Mucosa of gallbladder (tissue), 1 donor: ENCODE results near the gene IFI16. TPM values are rescaled to one million over a fixed set of nuclear protein-coding genes. Genes with fewer than 3 reads are reported as not detected.
A peak's percentile ranks its signal among the peaks of the same experiment; 100 is the strongest.

Source experiments
- DNase-seq: peaks from one replicate; pipeline ENCODE4 v3.0.0-alpha.2; 2020; ENCODE audit warnings: low spot score
- total RNA-seq: library from RNA; stranded (reverse); gene quantifications from one replicate; pipeline ENCODE4 v1.2.1, GENCODE V29; 2021
- donor health status: DM: no; HTN: no; CAD: no.

Gene IFI16
- total RNA-seq, 1 donor from 2014 or later, result 42.4 TPM

- no peak for DNase-seq
Measured at GRCh38 chr1:159058751-159059150, 49.0 kb downstream of the IFI16 start.

- no peak for DNase-seq
Measured at GRCh38 chr1:159065106-159065505, 55.4 kb downstream of the IFI16 start.

GRCh38 chr1:159066108-159066507 is 56.4 kb downstream of the IFI16 start:
- no peak for DNase-seq

GRCh38 chr1:159067699-159068621 is 58.3 kb downstream of the IFI16 start:
- no peak for DNase-seq

GRCh38 chr1:159068886-159069285 is 59.2 kb downstream of the IFI16 start:
- DNase-seq, result no peak

GRCh38 chr1:159071970-159072582 is 62.4 kb downstream of the IFI16 start:
- DNase-seq, result no peak

- DNase-seq, result no peak
Measured at GRCh38 chr1:159076438-159077119, 66.9 kb downstream of the IFI16 start, which contains the start of gene AIM2. Gene AIM2, minus strand, starts transcription at chr1:159076766. Its CDS starts 3,267 bp downstream, at chr1:159073499.

GRCh38 chr1:159077120-159077961 is 67.6 kb downstream of the IFI16 start:
- peak; percentile 36 for DNase-seq

GRCh38 chr1:159079525-159079924 is 69.8 kb downstream of the IFI16 start:
- no peak for DNase-seq

GRCh38 chr1:159081626-159082025 is 71.9 kb downstream of the IFI16 start:
- DNase-seq, result no peak

GRCh38 chr1:159083013-159083412 is 73.3 kb downstream of the IFI16 start:
- DNase-seq, result no peak

- DNase-seq, result no peak
Measured at GRCh38 chr1:159084152-159084551, 74.4 kb downstream of the IFI16 start.

GRCh38 chr1:159084867-159085266 is 75.2 kb downstream of the IFI16 start:
- DNase-seq, result no peak

GRCh38 chr1:159088050-159088449 is 78.3 kb downstream of the IFI16 start:
- no peak for DNase-seq

- DNase-seq, result no peak
Measured at GRCh38 chr1:159088546-159089183, 79.0 kb downstream of the IFI16 start.

- DNase-seq, result no peak
Measured at GRCh38 chr1:159089184-159089791, 79.6 kb downstream of the IFI16 start.

- no peak for DNase-seq
Measured at GRCh38 chr1:159090286-159091179, 80.8 kb downstream of the IFI16 start.

GRCh38 chr1:159091180-159091560 is 81.5 kb downstream of the IFI16 start:
- DNase-seq, result no peak

GRCh38 chr1:159091607-159092031 is 81.9 kb downstream of the IFI16 start:
- no peak for DNase-seq
